K562 treated with DMSO at 1 percent for 48 hours (cell line): ENCODE results near the gene FAM237B. TPM values are rescaled to one million over a fixed set of nuclear protein-coding genes. Genes with fewer than 3 reads are reported as not detected.

ENCODE experiments used
- total RNA-seq: library from RNA; unstranded; fragments of 300-600 nt; gene quantifications from 2 replicates; pipeline ENCODE4 v1.2.3, GENCODE V29; 2022; ENCODE audit warnings: low replicate concordance; ENCODE audit errors: extremely low read depth

The FAM237B gene
- not detected in 2 replicates for total RNA-seq

GRCh38 chr7:90320801-90321494 lies at the start of gene FAM237B:
TSS of gene FAM237B (minus strand) at chr7:90321304. CDS start at chr7:90319748, 1,556 bp downstream.

GRCh38 chr7:90346336-90347125 lies 25.4 kb upstream of the FAM237B start, which contains the start of gene GTPBP10:
TSS of gene GTPBP10 (plus strand) at chr7:90346716. CDS start at chr7:90346742, 26 bp downstream.

Other genes starting within 250 kb of the FAM237B start
- gene STEAP1, start 166.8 kb downstream of the FAM237B start, total RNA-seq, result not detected in 2 replicates
- gene STEAP2, start 109.6 kb downstream of the FAM237B start, total RNA-seq, result not detected in 2 replicates
- not detected in 2 replicates for gene CFAP69, start 76.1 kb downstream of the FAM237B start, total RNA-seq
- not detected in 2 replicates for gene GTPBP10, start 25.4 kb upstream of the FAM237B start, total RNA-seq
- not detected in 2 replicates for gene CLDN12, start 82.2 kb upstream of the FAM237B start, total RNA-seq
- not detected in 2 replicates for gene PTTG1IP2, start 148.3 kb upstream of the FAM237B start, total RNA-seq